ENCODE data around the gene H3-3A. TPM values are rescaled to one million over a fixed set of nuclear protein-coding genes. Genes with fewer than 3 reads are reported as not detected.

H3-3A gene
- polyA plus RNA-seq, 1 donor from 2014 or later = 2,124 TPM

GRCh38 chr1:226066415-226067078 lies 4.0 kb downstream of the H3-3A start:
- TF ChIP-seq SMC3 (conservative IDR thresholded peaks at IDR 0.05; ENCODE audit: poor library complexity) (no peak), CTCF (IDR thresholded peaks at IDR 0.05; ENCODE audit: poor library complexity, severe bottlenecking) (no peak), POLR2AphosphoS5 (IDR thresholded peaks at IDR 0.05) (no peak), RAD21 (conservative IDR thresholded peaks at IDR 0.05) (no peak), MXI1 (conservative IDR thresholded peaks at IDR 0.05; ENCODE audit: poor library complexity, severe bottlenecking) (no peak), EP300 (conservative IDR thresholded peaks at IDR 0.05; ENCODE audit: poor library complexity, severe bottlenecking) (no peak), EZH2 (IDR thresholded peaks at IDR 0.05; ENCODE audit: borderline replicate concordance, insufficient read depth, low read length, poor library complexity, severe bottlenecking) (no peak), TAF1 (IDR thresholded peaks at IDR 0.05; ENCODE audit: low read depth) (no peak), REST (IDR thresholded peaks at IDR 0.05; ENCODE audit: borderline replicate concordance) (no peak)
- Histone ChIP-seq H3K9me3 (ENCODE audit: low read length) (no peaks in the 10 kb centered on the region), H4K20me1 (ENCODE audit: insufficient read depth) (peaks cover 70% of the 10 kb centered on the region), H3K4me2 (ENCODE audit: low read length) (peak overlapping the region; percentile 91), H3K27ac (ENCODE audit: low read length) (no peak overlapping the region), H3F3A (ENCODE audit: insufficient read depth, low read length, poor library complexity, severe bottlenecking) (peaks cover 12% of the 10 kb centered on the region), H3K27me3 (ENCODE audit: insufficient read depth, low read depth, low read length) (no peaks in the 10 kb centered on the region), H3K79me2 (replicated peaks; ENCODE audit: insufficient read depth, low read length) (peaks cover 81% of the 10 kb centered on the region), H3K36me3 (ENCODE audit: insufficient read depth, low read length) (peaks cover 12% of the 10 kb centered on the region), H3K4me3 (ENCODE audit: low read length) (peak overlapping the region; percentile 86), H3K9ac (ENCODE audit: low read length) (peak overlapping the region; percentile 44), H3K9me2 (ENCODE audit: insufficient read depth, low read length) (no peaks in the 10 kb centered on the region), H2AFZ (ENCODE audit: low read depth, low read length) (no peak overlapping the region)

- H3K4me2 ChIP-seq (ENCODE audit: low read length) = no peak overlapping the region
- TF ChIP-seq REST (IDR thresholded peaks at IDR 0.05; ENCODE audit: borderline replicate concordance) = no peak
- no peak for TF ChIP-seq POLR2AphosphoS5 (IDR thresholded peaks at IDR 0.05)
- TF ChIP-seq EP300 (conservative IDR thresholded peaks at IDR 0.05; ENCODE audit: poor library complexity, severe bottlenecking) = no peak
- no peak for TF ChIP-seq CTCF (IDR thresholded peaks at IDR 0.05; ENCODE audit: poor library complexity, severe bottlenecking)
- TF ChIP-seq RAD21 (conservative IDR thresholded peaks at IDR 0.05) = no peak
- TF ChIP-seq EZH2 (IDR thresholded peaks at IDR 0.05; ENCODE audit: borderline replicate concordance, insufficient read depth, low read length, poor library complexity, severe bottlenecking) = no peak
- TF ChIP-seq TAF1 (IDR thresholded peaks at IDR 0.05; ENCODE audit: low read depth) = no peak
- TF ChIP-seq SMC3 (conservative IDR thresholded peaks at IDR 0.05; ENCODE audit: poor library complexity) = no peak
- TF ChIP-seq MXI1 (conservative IDR thresholded peaks at IDR 0.05; ENCODE audit: poor library complexity, severe bottlenecking) = no peak
- H3K4me3 ChIP-seq (ENCODE audit: low read length) = no peak overlapping the region
- no peaks in the 10 kb centered on the region for H3F3A ChIP-seq (ENCODE audit: insufficient read depth, low read length, poor library complexity, severe bottlenecking)
- no peak overlapping the region for H3K27ac ChIP-seq (ENCODE audit: low read length)
- H3K79me2 ChIP-seq (replicated peaks; ENCODE audit: insufficient read depth, low read length) = peaks cover 73% of the 10 kb centered on the region
- no peak overlapping the region for H2AFZ ChIP-seq (ENCODE audit: low read depth, low read length)
- H3K9ac ChIP-seq (ENCODE audit: low read length) = no peak overlapping the region
- H3K9me3 ChIP-seq (ENCODE audit: low read length) = no peaks in the 10 kb centered on the region
- peaks cover 12% of the 10 kb centered on the region for H3K36me3 ChIP-seq (ENCODE audit: insufficient read depth, low read length)
- H3K9me2 ChIP-seq (ENCODE audit: insufficient read depth, low read length) = no peaks in the 10 kb centered on the region
- peaks cover 70% of the 10 kb centered on the region for H4K20me1 ChIP-seq (ENCODE audit: insufficient read depth)
- H3K27me3 ChIP-seq (ENCODE audit: insufficient read depth, low read depth, low read length) = no peaks in the 10 kb centered on the region
Observed at GRCh38 chr1:226069811-226070489, 7.4 kb downstream of the H3-3A start.

Measured in neural cell (in vitro differentiated cells).